Breast epithelium (tissue), 4 donors: ENCODE measurements around the gene FCER1G. TPM values are rescaled to one million over a fixed set of nuclear protein-coding genes. Genes with fewer than 3 reads are reported as not detected.
A peak's percentile ranks its signal among the peaks of the same experiment; 100 is the strongest.

Experiments
- DNase-seq, 2 donors: peaks; one replicate each; pipeline ENCODE4 v3.0.0-alpha.2; 2019; ENCODE audit warnings: low spot score in 2 of 2
- H3K27ac ChIP-seq, 2 donors: fragments of 200-600 bp; sonication (generic) in 1 of 2; one replicate each; pipeline ENCODE4 v1.5.1; 2016 to 2019; ENCODE audit warnings: mild to moderate bottlenecking in 1 of 2
- H3K27me3 ChIP-seq, 2 donors: fragments of 200-600 bp; sonication (generic) in 1 of 2; one replicate each; pipeline versions ENCODE4 v1.5.1 to v1.6.0; 2017 to 2019; ENCODE audit warnings: control low read depth in 1 of 2, mild to moderate bottlenecking in 1 of 2
- H3K36me3 ChIP-seq: fragments of 200-600 bp; one replicate; pipeline ENCODE4 v1.5.1; 2019
- H3K4me1 ChIP-seq, 2 donors: fragments of 200-600 bp; sonication (generic); one replicate each; pipeline ENCODE4 v1.5.1; 2016 to 2019; ENCODE audit warnings: control low read depth in 1 of 2
- H3K4me3 ChIP-seq, 3 donors: fragments of 200-600 bp; sonication (generic); 1 replicate in 2 of 3; 2 replicates in 1 of 3; pipeline ENCODE4 v1.5.1; 2016 to 2019; ENCODE audit warnings: mild to moderate bottlenecking in 3 of 3, moderate library complexity in 2 of 3
- H3K9me3 ChIP-seq, 2 donors: fragments of 200-600 bp; sonication (generic) in 1 of 2; one replicate each; pipeline ENCODE4 v1.5.1; 2016 to 2019; ENCODE audit warnings: control low read depth in 1 of 2
- CTCF ChIP-seq, 3 donors: fragments of 450-650 bp; IDR thresholded peaks; one replicate each; pipeline ENCODE4 v1.5.1; 2016 to 2017; ENCODE audit warnings: antibody characterized with exemption in 3 of 3, mild to moderate bottlenecking in 3 of 3, moderate library complexity in 3 of 3
- POLR2A ChIP-seq: fragments of 450-650 bp; IDR thresholded peaks from one replicate; pipeline ENCODE4 v1.6.1; 2016; ENCODE audit warnings: antibody characterized with exemption, mild to moderate bottlenecking, moderate library complexity
- POLR2AphosphoS5 ChIP-seq, 3 donors: sonication (generic); formaldehyde crosslinking; IDR thresholded peaks; one replicate each; pipeline ENCODE4 v1.6.1; 2017; ENCODE audit warnings: antibody characterized with exemption in 3 of 3
- intact Hi-C: fragments of 100-400 bp; cut with DNase I; formaldehyde crosslinking; loops from one replicate; pipeline ENCODE4 v1.15.1; 2023; ENCODE audit warnings: low total_unique reads
- total RNA-seq, 3 donors: library from RNA; depleted of rRNA; stranded (reverse); fragments of >200 nt; gene quantifications; one replicate each; pipeline ENCODE4 v1.1.0, GENCODE V29; 2016

FCER1G gene
- total RNA-seq, 3 donors from 2014 or later: 40.3 to 153 (median 70.1) TPM

- H3K4me1 ChIP-seq: peaks cover 0 to 16% of the 10 kb centered on the region in 2 donors
- intact Hi-C loops: no loop called here
- no peak overlapping the region for H3K4me3 ChIP-seq
- no peak for DNase-seq
- H3K36me3 ChIP-seq: peaks cover 3% of the 10 kb centered on the region
- no peak for TF ChIP-seq CTCF (IDR thresholded peaks at IDR 0.05)
- no peak for TF ChIP-seq POLR2AphosphoS5 (IDR thresholded peaks at IDR 0.05)
- TF ChIP-seq POLR2A: no peak
- H3K27ac ChIP-seq: peak overlapping the region; percentile 76 to 88
- no peaks in the 10 kb centered on the region for H3K9me3 ChIP-seq
- H3K27me3 ChIP-seq: no peaks in the 10 kb centered on the region
Observed at GRCh38 chr1:161171696-161172095, 43.4 kb upstream of the FCER1G start.

- intact Hi-C loops: no loop called here
- TF ChIP-seq POLR2A (no peak), CTCF (IDR thresholded peaks at IDR 0.05) (no peak), POLR2AphosphoS5 (IDR thresholded peaks at IDR 0.05) (no peak)
- H3K4me3 ChIP-seq: no peak overlapping the region
- peak; percentile 68 to 73 for DNase-seq
- peak overlapping the region; percentile 76 to 88 for H3K27ac ChIP-seq
- peaks cover 3% of the 10 kb centered on the region for H3K36me3 ChIP-seq
- H3K27me3 ChIP-seq: no peaks in the 10 kb centered on the region
- H3K9me3 ChIP-seq: no peaks in the 10 kb centered on the region
- H3K4me1 ChIP-seq: peaks cover 0 to 12% of the 10 kb centered on the region in 2 donors
Observed at GRCh38 chr1:161172349-161172748, 42.7 kb upstream of the FCER1G start.

GRCh38 chr1:161172776-161173376, 42.2 kb upstream of the FCER1G start:
- no peaks in the 10 kb centered on the region for H3K9me3 ChIP-seq
- H3K4me3 ChIP-seq: no peak overlapping the region
- TF ChIP-seq POLR2AphosphoS5 (IDR thresholded peaks at IDR 0.05) (peak in 2 of 3 donors; percentile 25 to 67), POLR2A (no peak)
- intact Hi-C loops: no loop called here
- H3K27me3 ChIP-seq: no peaks in the 10 kb centered on the region
- no peak for DNase-seq
- H3K4me1 ChIP-seq: peaks cover 0 to 12% of the 10 kb centered on the region in 2 donors
- H3K27ac ChIP-seq: peak overlapping the region; percentile 82 to 88
- H3K36me3 ChIP-seq: peaks cover 3% of the 10 kb centered on the region

- TF ChIP-seq POLR2AphosphoS5 (IDR thresholded peaks at IDR 0.05): no peak
- no peak for TF ChIP-seq CTCF (IDR thresholded peaks at IDR 0.05)
- TF ChIP-seq POLR2A: no peak
- H3K27me3 ChIP-seq: no peaks in the 10 kb centered on the region
- intact Hi-C loops: no loop called here
- peaks cover 3% of the 10 kb centered on the region for H3K36me3 ChIP-seq
- H3K4me1 ChIP-seq: peaks cover 0 to 12% of the 10 kb centered on the region in 2 donors
- H3K4me3 ChIP-seq: no peak overlapping the region
- peak overlapping the region; percentile 82 to 88 for H3K27ac ChIP-seq
- H3K9me3 ChIP-seq: no peaks in the 10 kb centered on the region
- DNase-seq: no peak
Observed at GRCh38 chr1:161173711-161174110, 41.4 kb upstream of the FCER1G start.

GRCh38 chr1:161174911-161175310, 40.2 kb upstream of the FCER1G start:
- Histone ChIP-seq H3K36me3 (peaks cover 3% of the 10 kb centered on the region), H3K27ac (peak overlapping the region in 1 of 2 donors; percentile 91), H3K9me3 (no peaks in the 10 kb centered on the region), H3K27me3 (no peaks in the 10 kb centered on the region), H3K4me1 (peaks cover 0 to 12% of the 10 kb centered on the region in 2 donors), H3K4me3 (no peak overlapping the region)
- no peak for DNase-seq
- no peak for TF ChIP-seq POLR2AphosphoS5 (IDR thresholded peaks at IDR 0.05)
- no peak for TF ChIP-seq CTCF (IDR thresholded peaks at IDR 0.05)
- TF ChIP-seq POLR2A: no peak
- intact Hi-C loops: no loop called here
